ENCODE data around the gene FGGY. TPM values are rescaled to one million over a fixed set of nuclear protein-coding genes. Genes with fewer than 3 reads are reported as not detected.

FGGY gene
- total RNA-seq, 1 donor from 2014 or later, result 12.6 TPM

DNA sequence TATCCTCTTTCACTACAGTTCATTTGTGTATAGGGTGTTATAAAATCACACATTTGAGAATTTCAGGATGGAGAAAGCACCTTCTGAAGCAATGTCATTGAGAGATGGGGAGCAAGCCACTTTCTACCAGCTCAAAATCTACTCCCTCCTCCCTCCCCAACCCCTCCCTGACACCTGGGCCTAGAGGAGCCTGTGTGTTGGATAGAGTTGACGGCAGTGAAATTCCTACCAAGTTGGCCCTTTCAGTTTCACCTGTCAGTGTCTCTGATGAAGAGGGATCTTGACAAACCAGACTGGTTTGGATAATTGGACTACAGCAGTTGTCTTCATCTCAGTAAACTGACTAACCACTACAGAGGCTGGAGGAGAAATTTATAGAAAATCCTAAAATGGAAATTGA, 392.8 kb downstream of the FGGY start:
- peaks cover 48% of the 10 kb centered on the region for H3K4me1 Mint-ChIP-seq (ENCODE audit: unreplicated experiment)
- TF ChIP-seq, protein P1, sequence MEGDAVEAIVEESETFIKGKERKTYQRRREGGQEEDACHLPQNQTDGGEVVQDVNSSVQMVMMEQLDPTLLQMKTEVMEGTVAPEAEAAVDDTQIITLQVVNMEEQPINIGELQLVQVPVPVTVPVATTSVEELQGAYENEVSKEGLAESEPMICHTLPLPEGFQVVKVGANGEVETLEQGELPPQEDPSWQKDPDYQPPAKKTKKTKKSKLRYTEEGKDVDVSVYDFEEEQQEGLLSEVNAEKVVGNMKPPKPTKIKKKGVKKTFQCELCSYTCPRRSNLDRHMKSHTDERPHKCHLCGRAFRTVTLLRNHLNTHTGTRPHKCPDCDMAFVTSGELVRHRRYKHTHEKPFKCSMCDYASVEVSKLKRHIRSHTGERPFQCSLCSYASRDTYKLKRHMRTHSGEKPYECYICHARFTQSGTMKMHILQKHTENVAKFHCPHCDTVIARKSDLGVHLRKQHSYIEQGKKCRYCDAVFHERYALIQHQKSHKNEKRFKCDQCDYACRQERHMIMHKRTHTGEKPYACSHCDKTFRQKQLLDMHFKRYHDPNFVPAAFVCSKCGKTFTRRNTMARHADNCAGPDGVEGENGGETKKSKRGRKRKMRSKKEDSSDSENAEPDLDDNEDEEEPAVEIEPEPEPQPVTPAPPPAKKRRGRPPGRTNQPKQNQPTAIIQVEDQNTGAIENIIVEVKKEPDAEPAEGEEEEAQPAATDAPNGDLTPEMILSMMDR (conservative IDR thresholded peaks at IDR 0.05), result no peak
- H3K4me3 Mint-ChIP-seq, result no peak overlapping the region
- H3K9me3 Mint-ChIP-seq, result no peaks in the 10 kb centered on the region
- no peaks in the 10 kb centered on the region for H3K36me3 Mint-ChIP-seq
- peak overlapping the region; percentile 36 for H3K27ac Mint-ChIP-seq
- no peaks in the 10 kb centered on the region for H3K27me3 Mint-ChIP-seq
- DNase-seq (ENCODE audit: extremely low spot score, unreplicated experiment), result no peak

DNA sequence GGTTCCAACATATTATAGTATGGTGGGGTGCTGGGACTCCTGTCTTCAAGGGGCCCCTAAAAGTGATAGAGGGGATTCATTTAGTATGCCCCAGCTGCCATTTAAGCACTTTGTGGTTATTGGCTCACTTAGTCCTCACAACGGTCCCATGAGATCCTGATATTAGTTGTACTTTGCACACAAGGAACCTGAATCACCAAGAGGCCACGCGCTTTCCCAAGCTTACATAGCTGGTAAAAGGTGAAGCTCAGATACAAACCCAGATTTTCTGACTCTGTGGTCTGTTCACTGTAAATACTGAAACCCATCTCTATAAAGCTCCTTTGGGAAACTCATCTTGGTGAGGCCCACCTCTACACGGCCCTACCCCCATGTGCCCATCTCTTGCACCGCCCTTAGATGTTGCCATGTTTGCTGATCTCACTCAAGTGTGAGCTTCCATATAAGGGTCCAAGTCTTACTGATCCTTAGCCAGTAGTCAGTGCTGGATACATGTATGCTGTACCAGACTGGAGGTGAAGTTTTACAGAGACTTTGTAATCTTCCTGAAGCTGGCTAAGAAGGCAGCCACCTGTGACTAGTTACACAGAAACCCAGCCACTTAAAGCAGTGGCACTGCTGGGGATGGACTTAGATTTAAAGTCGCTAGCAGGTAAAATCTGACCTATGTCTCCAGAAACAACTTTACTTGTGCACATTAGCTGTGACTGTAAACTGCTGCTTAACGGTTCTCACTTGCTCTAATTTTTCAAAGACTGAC, 393.5 kb downstream of the FGGY start:
- Mint-ChIP-seq H3K27me3 (no peaks in the 10 kb centered on the region), H3K4me1 (ENCODE audit: unreplicated experiment) (peaks cover 42% of the 10 kb centered on the region), H3K9me3 (no peaks in the 10 kb centered on the region), H3K4me3 (no peak overlapping the region), H3K36me3 (no peaks in the 10 kb centered on the region), H3K27ac (peak overlapping the region; percentile 36)
- DNase-seq (ENCODE audit: extremely low spot score, unreplicated experiment), result no peak
- TF ChIP-seq, protein P1 (conservative IDR thresholded peaks at IDR 0.05), result no peak

DNA sequence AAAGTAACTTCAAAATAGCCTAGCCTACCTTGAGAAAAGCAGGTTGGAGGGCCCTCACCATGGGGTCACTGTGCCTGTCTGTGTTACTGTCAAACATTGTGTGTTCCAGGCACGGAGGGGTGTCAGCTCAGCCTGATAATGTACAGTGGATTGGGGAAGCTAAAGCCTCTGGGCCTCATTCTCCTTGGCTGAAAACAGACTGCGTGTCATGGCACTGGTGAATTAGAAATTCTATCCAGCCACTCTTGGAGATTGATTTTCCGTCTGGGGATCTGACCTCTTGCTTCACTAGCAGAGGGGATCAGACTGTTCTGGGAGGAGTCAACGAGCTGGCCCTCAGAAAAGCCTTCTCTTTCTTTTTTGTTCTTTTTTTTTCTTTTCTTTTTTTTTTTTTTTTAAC, 394.4 kb downstream of the FGGY start:
- DNase-seq (ENCODE audit: extremely low spot score, unreplicated experiment), result no peak
- Mint-ChIP-seq H3K27me3 (no peaks in the 10 kb centered on the region), H3K9me3 (no peaks in the 10 kb centered on the region), H3K4me1 (ENCODE audit: unreplicated experiment) (peaks cover 42% of the 10 kb centered on the region), H3K36me3 (no peaks in the 10 kb centered on the region), H3K27ac (peak overlapping the region; percentile 37), H3K4me3 (no peak overlapping the region)
- TF ChIP-seq, protein P1 (conservative IDR thresholded peaks at IDR 0.05), result no peak

- H3K4me3 Mint-ChIP-seq, result peak overlapping the region; percentile 12
- no peaks in the 10 kb centered on the region for H3K27me3 Mint-ChIP-seq
- TF ChIP-seq, protein P1 (conservative IDR thresholded peaks at IDR 0.05), result no peak
- H3K36me3 Mint-ChIP-seq, result no peaks in the 10 kb centered on the region
- peak overlapping the region; percentile 15 for H3K27ac Mint-ChIP-seq
- no peak for DNase-seq (ENCODE audit: extremely low spot score, unreplicated experiment)
- H3K4me1 Mint-ChIP-seq (ENCODE audit: unreplicated experiment), result peaks cover 43% of the 10 kb centered on the region
- H3K9me3 Mint-ChIP-seq, result no peaks in the 10 kb centered on the region
These were observed 395.7 kb downstream of the FGGY start for GRCh38 chr1:59692591-59692990.

DNA sequence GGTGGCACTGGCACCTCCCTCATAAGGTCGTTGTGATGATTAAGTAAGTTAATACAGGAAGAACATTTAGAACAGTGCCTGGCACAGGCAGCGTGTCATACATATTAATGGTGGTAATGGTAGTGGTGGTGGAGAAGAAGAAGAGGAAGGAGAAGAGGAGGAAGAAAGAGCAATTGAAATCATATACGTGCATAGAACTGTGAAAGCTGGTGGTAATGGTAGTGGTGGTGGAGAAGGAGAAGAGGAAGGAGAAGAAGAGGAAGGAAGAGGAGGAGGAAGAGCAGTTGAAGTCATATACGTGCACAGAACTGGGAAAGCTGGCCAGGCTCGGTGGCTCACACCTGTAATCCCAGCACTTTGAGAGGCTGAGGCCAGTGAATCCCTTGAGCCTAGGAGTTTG, 396.5 kb downstream of the FGGY start:
- no peak for DNase-seq (ENCODE audit: extremely low spot score, unreplicated experiment)
- H3K27ac Mint-ChIP-seq, result no peak overlapping the region
- no peaks in the 10 kb centered on the region for H3K27me3 Mint-ChIP-seq
- H3K4me3 Mint-ChIP-seq, result no peak overlapping the region
- H3K4me1 Mint-ChIP-seq (ENCODE audit: unreplicated experiment), result peaks cover 51% of the 10 kb centered on the region
- no peaks in the 10 kb centered on the region for H3K36me3 Mint-ChIP-seq
- H3K9me3 Mint-ChIP-seq, result no peaks in the 10 kb centered on the region
- TF ChIP-seq, protein P1 (conservative IDR thresholded peaks at IDR 0.05), result no peak

Measured in type B pancreatic cell (in vitro differentiated cells).